ELR (cell line): ENCODE results near the gene MZF1.
"Not testable (repeated sequence)": the region's sequence is repeated elsewhere in the genome, so short reads cannot be mapped to it uniquely, and the experiment has no call there.

Source experiments
- DNase-seq: peaks from one replicate; pipeline ENCODE4 v3.0.0-alpha.2; 2015; ENCODE audit warnings: low read depth

MZF1 gene

GRCh38 chr19:58555369-58555885, 17.7 kb downstream of the MZF1 start:
- no peak for DNase-seq

GRCh38 chr19:58554494-58555368, 18.4 kb downstream of the MZF1 start, which contains the start of gene CHMP2A:
TSS of gene CHMP2A (minus strand) at chr19:58555105. CDS start at chr19:58554212, 893 bp downstream.
- peak; percentile 94 for DNase-seq

- DNase-seq: no peak
These were observed 19.2 kb downstream of the MZF1 start for GRCh38 chr19:58553799-58554493.

- no peak for DNase-seq
These were observed 20.5 kb downstream of the MZF1 start for GRCh38 chr19:58552655-58553054.

GRCh38 chr19:58551577-58552471, 21.3 kb downstream of the MZF1 start:
- DNase-seq: no peak

- DNase-seq: no peak
These were observed 22.0 kb downstream of the MZF1 start for GRCh38 chr19:58551123-58551497.

- no peak for DNase-seq
These were observed 22.6 kb downstream of the MZF1 start for GRCh38 chr19:58550362-58551122.

GRCh38 chr19:58549664-58550361, 23.3 kb downstream of the MZF1 start:
- no peak for DNase-seq

GRCh38 chr19:58548859-58549663, 24.1 kb downstream of the MZF1 start:
- DNase-seq: no peak

- no peak for DNase-seq
These were observed 25.5 kb downstream of the MZF1 start for GRCh38 chr19:58547323-58548312.

GRCh38 chr19:58546019-58546530, 27.1 kb downstream of the MZF1 start:
- no peak for DNase-seq

GRCh38 chr19:58545286-58546018, 27.7 kb downstream of the MZF1 start:
- DNase-seq: no peak

GRCh38 chr19:58544591-58545285, 28.4 kb downstream of the MZF1 start:
- DNase-seq: peak; percentile 54

GRCh38 chr19:58543826-58544590, 29.1 kb downstream of the MZF1 start, which contains the start of gene TRIM28:
TSS of gene TRIM28 (plus strand) at chr19:58544064. CDS start at chr19:58544758, 694 bp downstream.
- peak; percentile 97 for DNase-seq

GRCh38 chr19:58542641-58543372, 30.3 kb downstream of the MZF1 start:
- DNase-seq: not testable (repeated sequence)
